GM23248 (cell line): ENCODE results near the gene TEAD4. TPM values are rescaled to one million over a fixed set of nuclear protein-coding genes. Genes with fewer than 3 reads are reported as not detected.

Experiments
- DNase-seq: peaks from one replicate; pipeline ENCODE4 v3.0.0-alpha.2; 2015
- H2AFZ ChIP-seq: fragments of 200-600 bp; sonication (generic); 2 replicates; pipeline ENCODE4 v1.6.1; 2016; ENCODE audit warnings: antibody characterized with exemption
- H3F3A ChIP-seq: fragments of 200-600 bp; sonication (generic); 2 replicates; pipeline ENCODE4 v1.6.1; 2016; ENCODE audit warnings: mild to moderate bottlenecking, antibody characterized with exemption, mixed run types; ENCODE audit not compliant: insufficient read depth
- H3K27ac ChIP-seq: fragments of 200-600 bp; sonication (generic); 2 replicates; pipeline ENCODE4 v1.5.1; 2016; ENCODE audit warnings: mild to moderate bottlenecking
- H3K27me3 ChIP-seq: fragments of 200-600 bp; sonication (generic); replicated peaks from 2 replicates; pipeline ENCODE4 v1.6.1; 2016; ENCODE audit warnings: mild to moderate bottlenecking; ENCODE audit not compliant: insufficient read depth
- H3K36me3 ChIP-seq: fragments of 200-600 bp; sonication (generic); 2 replicates; pipeline ENCODE4 v1.6.1; 2016; ENCODE audit warnings: low read depth, mild to moderate bottlenecking
- H3K4me1 ChIP-seq: fragments of 200-600 bp; sonication (generic); 2 replicates; pipeline ENCODE4 v1.6.1; 2016; ENCODE audit warnings: mild to moderate bottlenecking; ENCODE audit not compliant: insufficient read depth
- H3K4me2 ChIP-seq: fragments of 200-600 bp; sonication (generic); one replicate; pipeline ENCODE4 v1.6.1; 2016; ENCODE audit warnings: mild to moderate bottlenecking; ENCODE audit not compliant: unreplicated experiment
- H3K4me3 ChIP-seq: fragments of 200-600 bp; sonication (generic); 2 replicates; pipeline ENCODE4 v1.5.1; 2016; ENCODE audit warnings: mild to moderate bottlenecking
- H3K79me2 ChIP-seq: fragments of 200-600 bp; sonication (generic); 2 replicates; pipeline ENCODE4 v1.6.1; 2016; ENCODE audit warnings: mild to moderate bottlenecking; ENCODE audit not compliant: insufficient read depth
- H3K9ac ChIP-seq: fragments of 200-600 bp; sonication (generic); 2 replicates; pipeline ENCODE4 v1.6.1; 2016; ENCODE audit warnings: mild to moderate bottlenecking
- H3K9me2 ChIP-seq: fragments of 200-600 bp; sonication (generic); 2 replicates; pipeline ENCODE4 v1.6.1; 2016; ENCODE audit warnings: mixed run types, mild to moderate bottlenecking, moderate library complexity; ENCODE audit not compliant: insufficient read depth
- H3K9me3 ChIP-seq: fragments of 200-600 bp; sonication (generic); one replicate; pipeline ENCODE4 v1.6.1; 2017; ENCODE audit warnings: low read depth
- H4K20me1 ChIP-seq: fragments of 200-600 bp; sonication (generic); 2 replicates; pipeline ENCODE4 v1.6.0; 2016; ENCODE audit not compliant: insufficient read depth
- EZH2 ChIP-seq: fragments of 200-600 bp; sonication (generic); IDR thresholded peaks from 2 replicates; pipeline ENCODE4 v1.6.1; 2018; ENCODE audit warnings: antibody characterized with exemption, mild to moderate bottlenecking; ENCODE audit not compliant: insufficient read depth, poor library complexity, severe bottlenecking
- EZH2phosphoT487 ChIP-seq: fragments of 200-600 bp; sonication (generic); IDR thresholded peaks from 2 replicates; pipeline ENCODE4 v1.6.1; 2018; ENCODE audit warnings: antibody characterized with exemption, moderate library complexity, mild to moderate bottlenecking, low read depth; ENCODE audit not compliant: insufficient read depth
- WGBS, 2 experiments: methylation state at CpG; one replicate each; pipeline ENCODE4 v1.1.6; 2015 to 2017; ENCODE audit warnings: low lambda C conversion rate in 2 of 2, low coverage in 1 of 2; ENCODE audit errors: missing lambda C conversion rate in 2 of 2; 5-methylcytosine and 5-hydroxymethylcytosine counted together
- in situ Hi-C: fragments of 300-500 bp; cut with MboI; formaldehyde crosslinking; loops from 2 replicates; pipeline ENCODE4 v1.15.0; 2020
- polyA plus RNA-seq: library from polyadenylated mRNA; unstranded; fragments of >200 nt; fragmentation: Nextera tagmentation; extraction: Ambion mirVana; gene quantifications from 2 replicates; pipeline ENCODE4 v1.2.1, GENCODE V29; 2016
- total RNA-seq: library from RNA; depleted of rRNA; stranded (reverse); fragments of >200 nt; shearing (Covaris generic); gene quantifications from 2 replicates; pipeline ENCODE4 v1.2.3, GENCODE V29; 2014

Gene TEAD4
- total and polyA plus RNA-seq, 2 experiments from 2014 or later = 13.6 to 13.8 TPM

GRCh38 chr12:3084742-3085141 lies 125.5 kb downstream of the TEAD4 start:
- DNase-seq = no peak
- no peak overlapping the region for H3K27ac ChIP-seq
- H3K9me2 ChIP-seq = no peaks in the 10 kb centered on the region
- H3F3A ChIP-seq = no peaks in the 10 kb centered on the region
- no peaks in the 10 kb centered on the region for H3K9me3 ChIP-seq
- no peak overlapping the region for H3K9ac ChIP-seq
- H3K79me2 ChIP-seq = no peaks in the 10 kb centered on the region
- H2AFZ ChIP-seq = no peak overlapping the region
- H3K4me3 ChIP-seq = no peak overlapping the region
- no peaks in the 10 kb centered on the region for H4K20me1 ChIP-seq
- H3K4me1 ChIP-seq = no peaks in the 10 kb centered on the region
- H3K36me3 ChIP-seq = no peaks in the 10 kb centered on the region
- TF ChIP-seq EZH2 = no peak
- no peak for TF ChIP-seq EZH2phosphoT487
- no peak overlapping the region for H3K4me2 ChIP-seq
- H3K27me3 ChIP-seq = no peaks in the 10 kb centered on the region
- in situ Hi-C loops = no loop called here
- 94 to 97% methylated on average over 12 of the region's 12 CpGs for WGBS, 2 experiments

GRCh38 chr12:3085341-3086139 lies 126.3 kb downstream of the TEAD4 start:
- Histone ChIP-seq H2AFZ (no peak overlapping the region), H3K9me3 (no peaks in the 10 kb centered on the region), H3K4me2 (no peak overlapping the region), H4K20me1 (no peaks in the 10 kb centered on the region), H3K36me3 (no peaks in the 10 kb centered on the region), H3K4me1 (no peaks in the 10 kb centered on the region), H3K27ac (no peak overlapping the region), H3F3A (no peaks in the 10 kb centered on the region), H3K27me3 (no peaks in the 10 kb centered on the region), H3K79me2 (no peaks in the 10 kb centered on the region), H3K9ac (no peak overlapping the region), H3K9me2 (no peaks in the 10 kb centered on the region), H3K4me3 (no peak overlapping the region)
- WGBS, 2 experiments = 85 to 86% methylated on average over 18 to 19 of the region's 19 CpGs
- DNase-seq = no peak
- no peak for TF ChIP-seq EZH2
- TF ChIP-seq EZH2phosphoT487 = no peak
- in situ Hi-C loops = no loop called here

GRCh38 chr12:3086211-3086610 lies 127.0 kb downstream of the TEAD4 start:
- Histone ChIP-seq H3F3A (no peaks in the 10 kb centered on the region), H3K27ac (no peak overlapping the region), H3K27me3 (no peaks in the 10 kb centered on the region), H3K4me2 (no peak overlapping the region), H3K9me3 (no peaks in the 10 kb centered on the region), H3K36me3 (no peaks in the 10 kb centered on the region), H3K79me2 (no peaks in the 10 kb centered on the region), H3K4me3 (no peak overlapping the region), H3K9ac (no peak overlapping the region), H2AFZ (no peak overlapping the region), H3K4me1 (no peaks in the 10 kb centered on the region), H3K9me2 (no peaks in the 10 kb centered on the region), H4K20me1 (no peaks in the 10 kb centered on the region)
- TF ChIP-seq EZH2phosphoT487 (no peak), EZH2 (no peak)
- DNase-seq = no peak
- in situ Hi-C loops = no loop called here
- 84 to 86% methylated on average over 4 of the region's 4 CpGs for WGBS, 2 experiments

- 90 to 92% methylated on average over 9 of the region's 9 CpGs for WGBS, 2 experiments
- TF ChIP-seq EZH2 = no peak
- TF ChIP-seq EZH2phosphoT487 = no peak
- Histone ChIP-seq H2AFZ (no peak overlapping the region), H3K9me3 (no peaks in the 10 kb centered on the region), H3F3A (no peaks in the 10 kb centered on the region), H3K79me2 (no peaks in the 10 kb centered on the region), H4K20me1 (no peaks in the 10 kb centered on the region), H3K9me2 (no peaks in the 10 kb centered on the region), H3K4me3 (no peak overlapping the region), H3K27ac (no peak overlapping the region), H3K4me2 (no peak overlapping the region), H3K4me1 (no peaks in the 10 kb centered on the region), H3K36me3 (no peaks in the 10 kb centered on the region), H3K27me3 (no peaks in the 10 kb centered on the region), H3K9ac (no peak overlapping the region)
- in situ Hi-C loops = no loop called here
- no peak for DNase-seq
Observed at GRCh38 chr12:3086729-3087323, 127.6 kb downstream of the TEAD4 start.
